Measurements from ENCODE around the gene FZD1.

The FZD1 gene

GRCh38 chr7:91280185-91280584, 16.0 kb downstream of the FZD1 start:
- Mint-ChIP-seq H3K4me1 (ENCODE audit: low read depth) (no peaks in the 10 kb centered on the region), H3K27me3 (ENCODE audit: low read depth) (peaks cover 9% of the 10 kb centered on the region), H3K36me3 (ENCODE audit: low read depth) (no peaks in the 10 kb centered on the region), H3K27ac (no peak overlapping the region), H3K9me3 (no peaks in the 10 kb centered on the region), H3K4me3 (no peak overlapping the region)
- no peak for DNase-seq (ENCODE audit: low spot score)

- Mint-ChIP-seq H3K9me3 (no peaks in the 10 kb centered on the region), H3K4me1 (ENCODE audit: low read depth) (no peaks in the 10 kb centered on the region), H3K4me3 (no peak overlapping the region), H3K27me3 (ENCODE audit: low read depth) (peaks cover 7% of the 10 kb centered on the region), H3K36me3 (ENCODE audit: low read depth) (no peaks in the 10 kb centered on the region), H3K27ac (no peak overlapping the region)
- no peak for DNase-seq (ENCODE audit: low spot score)
Observed at GRCh38 chr7:91280604-91281003, 16.4 kb downstream of the FZD1 start.

- H3K36me3 Mint-ChIP-seq (ENCODE audit: low read depth), result no peaks in the 10 kb centered on the region
- H3K9me3 Mint-ChIP-seq, result no peaks in the 10 kb centered on the region
Observed at GRCh38 chr7:91285696-91286355, 21.6 kb downstream of the FZD1 start.

DNA sequence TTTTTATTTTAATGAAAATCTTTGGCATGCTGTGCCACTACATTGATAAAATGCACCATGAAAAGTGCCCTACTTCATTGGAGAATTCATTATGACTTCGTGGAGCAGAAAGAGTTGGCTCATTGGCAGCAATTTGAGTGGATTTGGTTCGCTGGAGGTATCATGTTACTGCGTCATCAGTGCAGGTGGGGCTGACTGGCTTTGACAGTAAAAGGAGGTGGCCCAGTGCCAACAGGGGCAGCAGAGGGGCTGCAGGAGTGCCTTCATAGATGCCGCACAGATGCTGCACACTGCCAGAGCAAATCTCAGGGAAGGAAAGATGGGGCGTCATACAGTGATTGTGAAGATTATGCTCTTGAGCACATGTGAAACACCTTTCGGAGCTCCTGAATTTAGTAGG, 22.2 kb downstream of the FZD1 start:
- H3K27ac Mint-ChIP-seq, result no peak overlapping the region
- H3K27me3 Mint-ChIP-seq (ENCODE audit: low read depth), result no peaks in the 10 kb centered on the region
- no peaks in the 10 kb centered on the region for H3K9me3 Mint-ChIP-seq
- H3K4me3 Mint-ChIP-seq, result no peak overlapping the region
- no peak for DNase-seq (ENCODE audit: low spot score)
- H3K36me3 Mint-ChIP-seq (ENCODE audit: low read depth), result no peaks in the 10 kb centered on the region
- no peaks in the 10 kb centered on the region for H3K4me1 Mint-ChIP-seq (ENCODE audit: low read depth)

More at GRCh38 chr7:91285696-91286355, 21.6 kb downstream of the FZD1 start:
- no peaks in the 10 kb centered on the region for H3K27me3 Mint-ChIP-seq (ENCODE audit: low read depth)
- no peak for DNase-seq (ENCODE audit: low spot score)
- H3K4me3 Mint-ChIP-seq, result no peak overlapping the region
- no peak overlapping the region for H3K27ac Mint-ChIP-seq
- H3K4me1 Mint-ChIP-seq (ENCODE audit: low read depth), result no peaks in the 10 kb centered on the region

- H3K27ac Mint-ChIP-seq, result no peak overlapping the region
- no peaks in the 10 kb centered on the region for H3K9me3 Mint-ChIP-seq
- H3K4me3 Mint-ChIP-seq, result no peak overlapping the region
- no peaks in the 10 kb centered on the region for H3K4me1 Mint-ChIP-seq (ENCODE audit: low read depth)
- H3K27me3 Mint-ChIP-seq (ENCODE audit: low read depth), result no peaks in the 10 kb centered on the region
- DNase-seq (ENCODE audit: low spot score), result no peak
- H3K36me3 Mint-ChIP-seq (ENCODE audit: low read depth), result no peaks in the 10 kb centered on the region
Observed at GRCh38 chr7:91287371-91288084, 23.3 kb downstream of the FZD1 start.

DNA sequence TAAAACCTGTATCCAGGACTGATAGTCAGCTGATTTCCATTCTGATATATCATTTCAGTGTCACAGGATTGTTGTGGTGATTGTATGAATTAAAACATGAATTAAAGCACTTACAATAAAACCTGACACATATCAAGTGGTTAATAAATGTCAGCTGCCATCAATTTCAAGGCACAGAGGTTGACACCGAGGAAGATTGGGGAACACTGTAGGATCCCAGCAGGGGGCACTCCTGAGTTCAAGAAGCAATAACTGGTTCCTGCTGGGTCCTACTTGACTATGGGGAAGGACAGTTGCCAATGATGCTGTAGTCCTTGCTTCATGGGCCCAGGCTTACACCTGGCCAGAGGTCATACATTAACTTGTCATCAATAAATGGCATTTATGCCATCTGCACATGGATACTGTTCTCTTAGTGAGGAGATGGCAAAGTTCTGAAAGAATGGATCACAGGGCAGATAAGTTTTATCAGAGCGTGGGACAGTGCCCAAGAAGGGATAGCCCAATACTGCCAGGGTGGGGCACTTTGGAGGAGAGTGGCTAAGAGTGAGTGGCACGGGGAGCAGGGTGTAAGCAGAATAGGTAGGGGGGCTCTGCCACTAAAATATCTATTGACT, 24.1 kb downstream of the FZD1 start:
- H3K4me1 Mint-ChIP-seq (ENCODE audit: low read depth), result no peaks in the 10 kb centered on the region
- no peaks in the 10 kb centered on the region for H3K36me3 Mint-ChIP-seq (ENCODE audit: low read depth)
- H3K9me3 Mint-ChIP-seq, result no peaks in the 10 kb centered on the region
- no peak overlapping the region for H3K4me3 Mint-ChIP-seq
- DNase-seq (ENCODE audit: low spot score), result no peak
- H3K27ac Mint-ChIP-seq, result no peak overlapping the region
- H3K27me3 Mint-ChIP-seq (ENCODE audit: low read depth), result no peaks in the 10 kb centered on the region

- H3K4me3 Mint-ChIP-seq, result no peak overlapping the region
- H3K36me3 Mint-ChIP-seq (ENCODE audit: low read depth), result no peaks in the 10 kb centered on the region
- no peaks in the 10 kb centered on the region for H3K9me3 Mint-ChIP-seq
- DNase-seq (ENCODE audit: low spot score), result no peak
- H3K27ac Mint-ChIP-seq, result no peak overlapping the region
- no peaks in the 10 kb centered on the region for H3K4me1 Mint-ChIP-seq (ENCODE audit: low read depth)
- no peaks in the 10 kb centered on the region for H3K27me3 Mint-ChIP-seq (ENCODE audit: low read depth)
Observed at GRCh38 chr7:91289633-91290254, 25.5 kb downstream of the FZD1 start.

- Mint-ChIP-seq H3K36me3 (ENCODE audit: low read depth) (no peaks in the 10 kb centered on the region), H3K27ac (no peak overlapping the region), H3K9me3 (no peaks in the 10 kb centered on the region), H3K4me3 (no peak overlapping the region), H3K4me1 (ENCODE audit: low read depth) (no peaks in the 10 kb centered on the region), H3K27me3 (ENCODE audit: low read depth) (no peaks in the 10 kb centered on the region)
- DNase-seq (ENCODE audit: low spot score), result no peak
Observed at GRCh38 chr7:91291302-91291701, 27.1 kb downstream of the FZD1 start.

DNA sequence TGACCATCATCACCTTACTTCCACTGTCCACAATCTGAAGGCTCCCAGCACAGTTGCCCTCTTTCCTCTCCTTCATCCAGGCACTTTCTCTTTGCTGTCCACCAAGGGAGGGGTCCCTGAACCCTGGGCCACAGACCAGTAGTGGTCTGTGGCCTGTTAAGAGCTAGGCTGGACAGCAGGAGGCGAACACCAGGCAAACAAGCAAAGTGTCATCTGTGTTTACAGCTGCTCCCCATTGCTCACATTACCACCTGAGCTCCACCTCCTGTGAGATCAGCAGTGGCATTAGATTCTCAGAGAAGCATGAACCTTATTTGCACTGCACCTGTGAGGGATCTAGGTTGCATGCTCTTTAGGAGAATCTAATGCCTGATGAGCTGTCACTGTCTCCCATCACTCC, 27.7 kb downstream of the FZD1 start:
- Mint-ChIP-seq H3K27ac (no peak overlapping the region), H3K9me3 (no peaks in the 10 kb centered on the region), H3K36me3 (ENCODE audit: low read depth) (no peaks in the 10 kb centered on the region), H3K4me1 (ENCODE audit: low read depth) (no peaks in the 10 kb centered on the region), H3K4me3 (no peak overlapping the region), H3K27me3 (ENCODE audit: low read depth) (no peaks in the 10 kb centered on the region)
- DNase-seq (ENCODE audit: low spot score), result no peak

- no peak for DNase-seq (ENCODE audit: low spot score)
- Mint-ChIP-seq H3K27ac (no peak overlapping the region), H3K4me1 (ENCODE audit: low read depth) (no peaks in the 10 kb centered on the region), H3K27me3 (ENCODE audit: low read depth) (no peaks in the 10 kb centered on the region), H3K9me3 (no peaks in the 10 kb centered on the region), H3K36me3 (ENCODE audit: low read depth) (no peaks in the 10 kb centered on the region), H3K4me3 (no peak overlapping the region)
Observed at GRCh38 chr7:91292506-91292905, 28.3 kb downstream of the FZD1 start.

DNA sequence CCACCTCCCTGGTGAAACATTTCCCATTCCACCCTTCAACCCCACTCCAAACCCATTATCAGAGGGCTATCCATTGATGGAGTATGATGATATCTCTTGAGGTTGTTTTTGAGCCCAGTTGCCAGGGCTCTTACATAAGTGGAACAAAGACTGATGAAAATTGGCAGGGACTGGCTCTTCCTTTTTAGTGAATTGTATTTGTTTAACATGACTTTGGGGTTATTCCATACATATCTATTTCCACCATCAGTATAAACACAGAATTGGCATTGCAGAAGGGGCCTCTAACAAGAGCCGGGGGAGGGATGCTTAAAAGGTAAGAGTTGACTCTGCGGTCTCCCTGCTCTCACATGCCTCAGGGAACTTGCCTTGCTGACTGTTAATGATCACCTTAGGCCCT, 28.9 kb downstream of the FZD1 start:
- no peak overlapping the region for H3K27ac Mint-ChIP-seq

GRCh38 chr7:91293840-91294239, 29.6 kb downstream of the FZD1 start:
- Mint-ChIP-seq H3K4me1 (ENCODE audit: low read depth) (no peaks in the 10 kb centered on the region), H3K9me3 (no peaks in the 10 kb centered on the region), H3K4me3 (no peak overlapping the region), H3K36me3 (ENCODE audit: low read depth) (no peaks in the 10 kb centered on the region), H3K27ac (no peak overlapping the region), H3K27me3 (ENCODE audit: low read depth) (no peaks in the 10 kb centered on the region)
- DNase-seq (ENCODE audit: low spot score), result no peak

More for the DNA sequence above, 28.9 kb downstream of the FZD1 start:
- Mint-ChIP-seq H3K9me3 (no peaks in the 10 kb centered on the region), H3K27me3 (ENCODE audit: low read depth) (no peaks in the 10 kb centered on the region), H3K4me1 (ENCODE audit: low read depth) (no peaks in the 10 kb centered on the region), H3K36me3 (ENCODE audit: low read depth) (no peaks in the 10 kb centered on the region), H3K4me3 (no peak overlapping the region)
- DNase-seq (ENCODE audit: low spot score), result no peak

GRCh38 chr7:91294639-91295220, 30.5 kb downstream of the FZD1 start:
- H3K4me1 Mint-ChIP-seq (ENCODE audit: low read depth), result no peaks in the 10 kb centered on the region
- DNase-seq (ENCODE audit: low spot score), result no peak

DNA sequence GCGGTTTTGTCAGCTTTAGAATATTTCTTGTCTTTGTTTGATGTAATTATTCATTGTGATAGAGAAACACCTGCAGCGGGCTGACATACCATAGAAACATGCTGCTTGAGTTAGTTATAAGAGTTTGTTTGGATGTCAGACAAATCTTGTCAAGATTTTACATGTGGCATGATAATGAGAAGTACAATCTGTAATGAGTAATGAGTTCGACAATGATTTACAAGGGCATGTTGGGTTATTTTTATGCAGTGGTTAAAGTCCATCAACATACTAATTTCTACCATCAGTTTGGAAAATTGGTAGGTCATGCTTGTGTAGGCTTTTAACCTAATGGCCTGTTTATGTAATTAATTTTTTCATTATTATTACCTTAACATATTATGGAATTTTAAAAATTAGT, 31.3 kb downstream of the FZD1 start:
- no peak for DNase-seq (ENCODE audit: low spot score)
- H3K4me3 Mint-ChIP-seq, result no peak overlapping the region
- H3K9me3 Mint-ChIP-seq, result no peaks in the 10 kb centered on the region
- no peak overlapping the region for H3K27ac Mint-ChIP-seq
- no peaks in the 10 kb centered on the region for H3K36me3 Mint-ChIP-seq (ENCODE audit: low read depth)
- no peaks in the 10 kb centered on the region for H3K27me3 Mint-ChIP-seq (ENCODE audit: low read depth)
- no peaks in the 10 kb centered on the region for H3K4me1 Mint-ChIP-seq (ENCODE audit: low read depth)

More at GRCh38 chr7:91294639-91295220, 30.5 kb downstream of the FZD1 start:
- Mint-ChIP-seq H3K36me3 (ENCODE audit: low read depth) (no peaks in the 10 kb centered on the region), H3K27me3 (ENCODE audit: low read depth) (no peaks in the 10 kb centered on the region), H3K9me3 (no peaks in the 10 kb centered on the region), H3K4me3 (no peak overlapping the region), H3K27ac (no peak overlapping the region)

All from T-helper 2 cell treated with Interferon-gamma antibody and Interleukin-4, amounts not matched to agents 5 μg/mL and 100 μg/mL, for 36 hours (primary cell).